Measurements from ENCODE around the gene PTGIS.

DNA sequence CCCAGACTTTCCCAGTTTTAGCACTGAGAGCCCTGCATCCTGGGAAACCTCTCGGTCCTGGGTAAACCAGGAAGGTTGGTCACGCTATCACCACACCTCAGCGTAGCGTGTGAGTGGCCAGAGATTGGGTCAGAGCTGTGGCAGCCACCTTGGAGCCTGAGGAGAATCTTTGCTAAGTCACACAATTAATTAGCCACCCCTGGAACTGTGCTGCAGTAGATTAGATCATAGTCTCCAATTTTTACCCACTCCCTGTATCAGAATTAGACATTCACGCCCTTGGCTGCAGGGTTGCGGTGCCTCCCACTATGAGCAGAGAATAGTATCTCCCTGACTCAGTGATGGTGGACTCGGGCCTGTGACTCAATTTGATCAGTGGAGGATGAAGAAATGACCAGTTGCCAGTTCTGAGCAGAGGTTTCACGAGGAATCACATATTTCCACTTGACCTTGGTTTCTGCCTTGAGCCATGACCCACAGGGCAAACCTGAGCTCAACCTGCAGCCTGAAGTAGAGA is 6.0 kb upstream of the PTGIS start:
- TF ChIP-seq, protein P1, sequence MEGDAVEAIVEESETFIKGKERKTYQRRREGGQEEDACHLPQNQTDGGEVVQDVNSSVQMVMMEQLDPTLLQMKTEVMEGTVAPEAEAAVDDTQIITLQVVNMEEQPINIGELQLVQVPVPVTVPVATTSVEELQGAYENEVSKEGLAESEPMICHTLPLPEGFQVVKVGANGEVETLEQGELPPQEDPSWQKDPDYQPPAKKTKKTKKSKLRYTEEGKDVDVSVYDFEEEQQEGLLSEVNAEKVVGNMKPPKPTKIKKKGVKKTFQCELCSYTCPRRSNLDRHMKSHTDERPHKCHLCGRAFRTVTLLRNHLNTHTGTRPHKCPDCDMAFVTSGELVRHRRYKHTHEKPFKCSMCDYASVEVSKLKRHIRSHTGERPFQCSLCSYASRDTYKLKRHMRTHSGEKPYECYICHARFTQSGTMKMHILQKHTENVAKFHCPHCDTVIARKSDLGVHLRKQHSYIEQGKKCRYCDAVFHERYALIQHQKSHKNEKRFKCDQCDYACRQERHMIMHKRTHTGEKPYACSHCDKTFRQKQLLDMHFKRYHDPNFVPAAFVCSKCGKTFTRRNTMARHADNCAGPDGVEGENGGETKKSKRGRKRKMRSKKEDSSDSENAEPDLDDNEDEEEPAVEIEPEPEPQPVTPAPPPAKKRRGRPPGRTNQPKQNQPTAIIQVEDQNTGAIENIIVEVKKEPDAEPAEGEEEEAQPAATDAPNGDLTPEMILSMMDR (IDR thresholded peaks at IDR 0.05; ENCODE audit: extremely low read depth in 1 of 2, insufficient read depth in 1 of 2, low read depth in 1 of 2, low read length in 2 of 2), result no peak
- TF ChIP-seq POLR2A (IDR thresholded peaks at IDR 0.05; ENCODE audit: low read depth, low read length) (no peak), MYC (IDR thresholded peaks at IDR 0.05; ENCODE audit: low read depth, low read length) (no peak), POLR2AphosphoS5 (IDR thresholded peaks at IDR 0.05; ENCODE audit: insufficient read depth, low read depth, low read length) (no peak), EZH2 (IDR thresholded peaks at IDR 0.05; ENCODE audit: borderline replicate concordance, low read depth, low read length, severe bottlenecking) (no peak), GATA2 (IDR thresholded peaks at IDR 0.05; ENCODE audit: insufficient read depth, insufficient read length, low read depth, low read length) (no peak)
- TF ChIP-seq, protein P2, sequence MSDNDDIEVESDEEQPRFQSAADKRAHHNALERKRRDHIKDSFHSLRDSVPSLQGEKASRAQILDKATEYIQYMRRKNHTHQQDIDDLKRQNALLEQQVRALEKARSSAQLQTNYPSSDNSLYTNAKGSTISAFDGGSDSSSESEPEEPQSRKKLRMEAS (IDR thresholded peaks at IDR 0.05; ENCODE audit: insufficient read depth, insufficient read length), result no peak
